ENCODE data around the gene NOCT.

Gene NOCT

GRCh38 chr4:139048026-139048425 lies 32.4 kb downstream of the NOCT start:
- Histone ChIP-seq H4K8ac (ENCODE audit: low read depth, low read length) (no peak overlapping the region), H2BK5ac (ENCODE audit: low read length) (no peak overlapping the region), H3K9ac (ENCODE audit: low read depth, low read length, poor library complexity) (no peak overlapping the region), H3K27me3 (ENCODE audit: control insufficient read depth in 3 of 3, insufficient read depth in 3 of 3, low read depth in 1 of 3, low read length in 3 of 3) (no peaks in the 10 kb centered on the region), H2BK12ac (ENCODE audit: low read length) (no peak overlapping the region), H3K36me3 (replicated peaks in 1 of 2; ENCODE audit: control insufficient read depth in 2 of 2, insufficient read depth in 2 of 2, low read length in 2 of 2) (peaks cover 9 to 90% of the 10 kb centered on the region in 2 donors), H3K27ac (replicated peaks; ENCODE audit: low read length) (no peak overlapping the region), H2BK15ac (ENCODE audit: low read length) (no peak overlapping the region), H3K4me2 (ENCODE audit: insufficient read depth, low read length, poor library complexity, severe bottlenecking) (no peak overlapping the region), H3K18ac (ENCODE audit: low read length) (no peak overlapping the region), H3K4me1 (ENCODE audit: control insufficient read depth in 2 of 2, insufficient read depth in 1 of 2, low read depth in 1 of 2, low read length in 2 of 2) (peaks cover 0 to 2% of the 10 kb centered on the region in 2 donors), H2AFZ (ENCODE audit: low read length) (no peak overlapping the region), H3K4ac (ENCODE audit: low read length) (no peak overlapping the region), H3K23ac (ENCODE audit: low read depth, low read length, poor library complexity) (no peak overlapping the region), H2AK5ac (ENCODE audit: low read depth, low read length) (no peak overlapping the region), H3K79me1 (ENCODE audit: low read depth, low read length) (no peaks in the 10 kb centered on the region), H3K9me3 (replicated peaks in 1 of 2; ENCODE audit: control insufficient read depth in 2 of 2, insufficient read depth in 1 of 2, low read depth in 1 of 2, low read length in 2 of 2) (no peaks in the 10 kb centered on the region), H3K4me3 (ENCODE audit: low read length in 2 of 2) (no peak overlapping the region), H3K14ac (ENCODE audit: low read length) (no peak overlapping the region), H2BK120ac (ENCODE audit: low read depth, low read length) (no peak overlapping the region), H4K91ac (ENCODE audit: low read depth, low read length, poor library complexity) (no peak overlapping the region)
- WGBS, 2 donors (ENCODE audit: extremely low coverage in 2 of 2, insufficient read length in 2 of 2, insufficient replicate concordance in 1 of 2) = no CpG with 5 or more reads among the region's 3 CpGs
- no peak for DNase-seq (ENCODE audit: low spot score)

- DNase-seq (ENCODE audit: low spot score) = no peak
- H2BK12ac ChIP-seq (ENCODE audit: low read length) = no peak overlapping the region
- no peak overlapping the region for H2BK15ac ChIP-seq (ENCODE audit: low read length)
- H4K8ac ChIP-seq (ENCODE audit: low read depth, low read length) = no peak overlapping the region
- H3K14ac ChIP-seq (ENCODE audit: low read length) = no peak overlapping the region
- H2BK5ac ChIP-seq (ENCODE audit: low read length) = no peak overlapping the region
- no CpG with 5 or more reads among the region's 2 CpGs for WGBS, 2 donors (ENCODE audit: extremely low coverage in 2 of 2, insufficient read length in 2 of 2, insufficient replicate concordance in 1 of 2)
- H3K4me2 ChIP-seq (ENCODE audit: insufficient read depth, low read length, poor library complexity, severe bottlenecking) = no peak overlapping the region
- H3K4me1 ChIP-seq (ENCODE audit: control insufficient read depth in 2 of 2, insufficient read depth in 1 of 2, low read depth in 1 of 2, low read length in 2 of 2) = no peaks in the 10 kb centered on the region
- no peak overlapping the region for H2BK120ac ChIP-seq (ENCODE audit: low read depth, low read length)
- H4K91ac ChIP-seq (ENCODE audit: low read depth, low read length, poor library complexity) = no peak overlapping the region
- H2AFZ ChIP-seq (ENCODE audit: low read length) = no peak overlapping the region
- H3K4me3 ChIP-seq (ENCODE audit: low read length in 2 of 2) = no peak overlapping the region
- no peaks in the 10 kb centered on the region for H3K27me3 ChIP-seq (ENCODE audit: control insufficient read depth in 3 of 3, insufficient read depth in 3 of 3, low read depth in 1 of 3, low read length in 3 of 3)
- no peak overlapping the region for H2AK5ac ChIP-seq (ENCODE audit: low read depth, low read length)
- peaks cover 0 to 88% of the 10 kb centered on the region in 2 donors for H3K36me3 ChIP-seq (replicated peaks in 1 of 2; ENCODE audit: control insufficient read depth in 2 of 2, insufficient read depth in 2 of 2, low read length in 2 of 2)
- no peaks in the 10 kb centered on the region for H3K9me3 ChIP-seq (replicated peaks in 1 of 2; ENCODE audit: control insufficient read depth in 2 of 2, insufficient read depth in 1 of 2, low read depth in 1 of 2, low read length in 2 of 2)
- H3K27ac ChIP-seq (replicated peaks; ENCODE audit: low read length) = no peak overlapping the region
- H3K4ac ChIP-seq (ENCODE audit: low read length) = no peak overlapping the region
- no peak overlapping the region for H3K9ac ChIP-seq (ENCODE audit: low read depth, low read length, poor library complexity)
- no peak overlapping the region for H3K23ac ChIP-seq (ENCODE audit: low read depth, low read length, poor library complexity)
- no peaks in the 10 kb centered on the region for H3K79me1 ChIP-seq (ENCODE audit: low read depth, low read length)
- no peak overlapping the region for H3K18ac ChIP-seq (ENCODE audit: low read length)
Observed at GRCh38 chr4:139050446-139050845, 34.9 kb downstream of the NOCT start.

- H3K27ac ChIP-seq (replicated peaks; ENCODE audit: low read length) = no peak overlapping the region
- H3K4me3 ChIP-seq (ENCODE audit: low read length in 2 of 2) = no peak overlapping the region
- peaks cover 0 to 88% of the 10 kb centered on the region in 2 donors for H3K36me3 ChIP-seq (replicated peaks in 1 of 2; ENCODE audit: control insufficient read depth in 2 of 2, insufficient read depth in 2 of 2, low read length in 2 of 2)
- H3K4ac ChIP-seq (ENCODE audit: low read length) = no peak overlapping the region
- H3K27me3 ChIP-seq (ENCODE audit: control insufficient read depth in 3 of 3, insufficient read depth in 3 of 3, low read depth in 1 of 3, low read length in 3 of 3) = no peaks in the 10 kb centered on the region
- no peak overlapping the region for H2BK15ac ChIP-seq (ENCODE audit: low read length)
- H3K79me1 ChIP-seq (ENCODE audit: low read depth, low read length) = no peaks in the 10 kb centered on the region
- no peak overlapping the region for H4K8ac ChIP-seq (ENCODE audit: low read depth, low read length)
- no peak overlapping the region for H3K4me2 ChIP-seq (ENCODE audit: insufficient read depth, low read length, poor library complexity, severe bottlenecking)
- H2AK5ac ChIP-seq (ENCODE audit: low read depth, low read length) = no peak overlapping the region
- H3K18ac ChIP-seq (ENCODE audit: low read length) = no peak overlapping the region
- no peaks in the 10 kb centered on the region for H3K4me1 ChIP-seq (ENCODE audit: control insufficient read depth in 2 of 2, insufficient read depth in 1 of 2, low read depth in 1 of 2, low read length in 2 of 2)
- WGBS, 2 donors (ENCODE audit: extremely low coverage in 2 of 2, insufficient read length in 2 of 2, insufficient replicate concordance in 1 of 2) = no CpG with 5 or more reads among the region's 1 CpG
- no peak overlapping the region for H2BK12ac ChIP-seq (ENCODE audit: low read length)
- no peak overlapping the region for H2BK120ac ChIP-seq (ENCODE audit: low read depth, low read length)
- H3K23ac ChIP-seq (ENCODE audit: low read depth, low read length, poor library complexity) = no peak overlapping the region
- no peak overlapping the region for H2AFZ ChIP-seq (ENCODE audit: low read length)
- no peaks in the 10 kb centered on the region for H3K9me3 ChIP-seq (replicated peaks in 1 of 2; ENCODE audit: control insufficient read depth in 2 of 2, insufficient read depth in 1 of 2, low read depth in 1 of 2, low read length in 2 of 2)
- DNase-seq (ENCODE audit: low spot score) = no peak
- no peak overlapping the region for H2BK5ac ChIP-seq (ENCODE audit: low read length)
- H4K91ac ChIP-seq (ENCODE audit: low read depth, low read length, poor library complexity) = no peak overlapping the region
- H3K9ac ChIP-seq (ENCODE audit: low read depth, low read length, poor library complexity) = no peak overlapping the region
- H3K14ac ChIP-seq (ENCODE audit: low read length) = no peak overlapping the region
Observed at GRCh38 chr4:139053909-139054308, 38.3 kb downstream of the NOCT start.

GRCh38 chr4:139054791-139055505 lies 39.4 kb downstream of the NOCT start:
- peaks cover 7 to 89% of the 10 kb centered on the region in 2 donors for H3K36me3 ChIP-seq (replicated peaks in 1 of 2; ENCODE audit: control insufficient read depth in 2 of 2, insufficient read depth in 2 of 2, low read length in 2 of 2)
- no peak overlapping the region for H2BK15ac ChIP-seq (ENCODE audit: low read length)
- no peak overlapping the region for H4K91ac ChIP-seq (ENCODE audit: low read depth, low read length, poor library complexity)
- no peak overlapping the region for H2BK12ac ChIP-seq (ENCODE audit: low read length)
- no peak overlapping the region for H2BK120ac ChIP-seq (ENCODE audit: low read depth, low read length)
- no peak overlapping the region for H3K18ac ChIP-seq (ENCODE audit: low read length)
- H3K9ac ChIP-seq (ENCODE audit: low read depth, low read length, poor library complexity) = no peak overlapping the region
- no peak overlapping the region for H3K4ac ChIP-seq (ENCODE audit: low read length)
- H2BK5ac ChIP-seq (ENCODE audit: low read length) = no peak overlapping the region
- H3K23ac ChIP-seq (ENCODE audit: low read depth, low read length, poor library complexity) = no peak overlapping the region
- H2AK5ac ChIP-seq (ENCODE audit: low read depth, low read length) = no peak overlapping the region
- no peaks in the 10 kb centered on the region for H3K4me1 ChIP-seq (ENCODE audit: control insufficient read depth in 2 of 2, insufficient read depth in 1 of 2, low read depth in 1 of 2, low read length in 2 of 2)
- WGBS, 2 donors (ENCODE audit: extremely low coverage in 2 of 2, insufficient read length in 2 of 2, insufficient replicate concordance in 1 of 2) = no CpG with 5 or more reads among the region's 1 CpG
- H3K27ac ChIP-seq (replicated peaks; ENCODE audit: low read length) = no peak overlapping the region
- no peak overlapping the region for H3K14ac ChIP-seq (ENCODE audit: low read length)
- H3K27me3 ChIP-seq (ENCODE audit: control insufficient read depth in 3 of 3, insufficient read depth in 3 of 3, low read depth in 1 of 3, low read length in 3 of 3) = no peaks in the 10 kb centered on the region
- H3K9me3 ChIP-seq (replicated peaks in 1 of 2; ENCODE audit: control insufficient read depth in 2 of 2, insufficient read depth in 1 of 2, low read depth in 1 of 2, low read length in 2 of 2) = no peaks in the 10 kb centered on the region
- H2AFZ ChIP-seq (ENCODE audit: low read length) = no peak overlapping the region
- DNase-seq (ENCODE audit: low spot score) = no peak
- H4K8ac ChIP-seq (ENCODE audit: low read depth, low read length) = no peak overlapping the region
- H3K79me1 ChIP-seq (ENCODE audit: low read depth, low read length) = no peaks in the 10 kb centered on the region
- H3K4me3 ChIP-seq (ENCODE audit: low read length in 2 of 2) = no peak overlapping the region
- no peak overlapping the region for H3K4me2 ChIP-seq (ENCODE audit: insufficient read depth, low read length, poor library complexity, severe bottlenecking)

Data from neuronal stem cell (in vitro differentiated cells).